Psoas muscle (tissue), 8 donors: ENCODE data around the gene SSBP2. TPM values are rescaled to one million over a fixed set of nuclear protein-coding genes. Genes with fewer than 3 reads are reported as not detected.
"Not testable (repeated sequence)": the region's sequence is repeated elsewhere in the genome, so short reads cannot be mapped to it uniquely, and the experiment has no call there.

Experiments used
- ATAC-seq, 4 donors: fragments of 200-7000 bp; cut with Tn5 transposase; one replicate each; pipeline ENCODE4 v1.9.1; 2020; ENCODE audit warnings: moderate library complexity in 3 of 4, mild to moderate bottlenecking in 2 of 4
- DNase-seq, 2 donors: peaks; one replicate each; pipeline ENCODE4 v3.0.0-alpha.2; 2020
- H3K27ac ChIP-seq: fragments of 200-600 bp; one replicate; pipeline ENCODE4 v1.8.0; 2022
- H3K27me3 ChIP-seq, 3 donors: fragments of 200-600 bp in 1 of 3; one replicate each; pipeline versions ENCODE4 v1.6.1 to v1.8.0; 2013 to 2022; ENCODE audit warnings: low read length in 2 of 3, mild to moderate bottlenecking in 2 of 3, moderate library complexity in 1 of 3; ENCODE audit not compliant: insufficient read depth in 3 of 3
- H3K36me3 ChIP-seq, 2 donors: fragments of 200-600 bp in 1 of 2; one replicate each; pipeline versions ENCODE4 v1.6.1 to v1.8.0; 2013 to 2022; ENCODE audit warnings: low read depth in 1 of 2, mild to moderate bottlenecking in 1 of 2, moderate library complexity in 1 of 2; ENCODE audit not compliant: insufficient read depth in 1 of 2
- H3K4me1 ChIP-seq: fragments of 200-600 bp; one replicate; pipeline ENCODE4 v1.8.0; 2022
- H3K4me3 ChIP-seq: fragments of 200-600 bp; one replicate; pipeline ENCODE4 v1.8.0; 2022; ENCODE audit warnings: mild to moderate bottlenecking
- H3K9me3 ChIP-seq: fragments of 200-600 bp; one replicate; pipeline ENCODE4 v1.8.0; 2022
- CTCF ChIP-seq: fragments of 200-600 bp; IDR thresholded peaks from one replicate; pipeline ENCODE4 v1.8.0; 2022; ENCODE audit warnings: antibody characterized with exemption
- WGBS, 3 donors: extraction: QIAGEN DNeasy Blood & Tissue Kit; methylation state at CpG; one replicate each; pipeline versions ENCODE4 v1.1.6 to v1.1.7; 2013; 5-methylcytosine and 5-hydroxymethylcytosine counted together
- intact Hi-C, 2 donors: fragments of 100-400 bp; cut with DNase I; formaldehyde crosslinking; loops; one replicate each; pipeline versions ENCODE4 v1.11.0 to v1.14.2; 2022
- polyA plus RNA-seq, 3 donors: library from polyadenylated mRNA; stranded (reverse); fragments of 200-250 nt; gene quantifications; one replicate each; pipeline ENCODE4 v1.2.3, GENCODE V29; 2013
- total RNA-seq, 4 donors: library from RNA; stranded (reverse); fragmentation: NEBNext Ultra II Directional in 2 of 4; extraction: Animal tissue kit (Norgen Biotek cat#: 25700) in 2 of 4; gene quantifications; one replicate each; pipeline versions ENCODE4 v1.2.1 to v1.2.4, GENCODE V29; 2021 to 2023
- donor health status: healthy with polysubstance abuse.
- donor health status: DM: no; HTN: no; CAD: no; lungs with moderate emphysema.
- donor health status: Bipolar disorder and iron deficiency.
- donor health status: healthy.
- donor health status: DM: yes; HTN: yes; CAD: no.
- donor health status: DM: no; HTN: no; CAD: no.
- donor health status: DM: no; HTN: no; CAD: no.
- donor health status: DM: yes; HTN: yes; CAD: no.

Gene SSBP2
- total and polyA plus RNA-seq, 7 donors: 18.2 to 42.6 (median 25.3) TPM

- ATAC-seq (no peak), DNase-seq (no peak)
- 57 to 73% (median 61%) methylated on average over 1 of the region's 1 CpG for WGBS, 3 donors
- no peak for TF ChIP-seq CTCF
- intact Hi-C loops: no loop called here
- Histone ChIP-seq H3K36me3 (no peaks in the 10 kb centered on the region), H3K4me3 (no peak overlapping the region), H3K4me1 (no peaks in the 10 kb centered on the region), H3K27ac (no peak overlapping the region), H3K27me3 (no peaks in the 10 kb centered on the region), H3K9me3 (no peaks in the 10 kb centered on the region)
Measured at GRCh38 chr5:81408496-81408895, 342.4 kb downstream of the SSBP2 start.

- H3K4me3 ChIP-seq, H3K9me3 ChIP-seq, H3K36me3 ChIP-seq, H3K27ac ChIP-seq, intact Hi-C loops, H3K4me1 ChIP-seq, H3K27me3 ChIP-seq, DNase-seq, ATAC-seq: not testable (repeated sequence)
- WGBS, 3 donors: 70 to 74% (median 71%) methylated on average over 4 of the region's 4 CpGs
Measured at GRCh38 chr5:81407811-81408210, 343.1 kb downstream of the SSBP2 start.

- intact Hi-C loops: no loop called here
- Histone ChIP-seq H3K27me3 (no peaks in the 10 kb centered on the region), H3K4me3 (no peak overlapping the region), H3K36me3 (no peaks in the 10 kb centered on the region), H3K9me3 (no peaks in the 10 kb centered on the region), H3K27ac (no peak overlapping the region), H3K4me1 (no peaks in the 10 kb centered on the region)
- DNase-seq: no peak
- whole genome bisulfite sequencing, 3 donors: 76 to 82% (median 77%) methylated on average over 7 of the region's 7 CpGs
- no peak for TF ChIP-seq CTCF
- ATAC-seq: no peak
Measured at GRCh38 chr5:81405126-81405891, 345.6 kb downstream of the SSBP2 start.

- Histone ChIP-seq H3K27me3 (peaks cover 0 to 6% (median 0%) of the 10 kb centered on the region in 3 donors), H3K4me3 (no peak overlapping the region), H3K27ac (no peak overlapping the region), H3K36me3 (no peaks in the 10 kb centered on the region), H3K9me3 (no peaks in the 10 kb centered on the region), H3K4me1 (no peaks in the 10 kb centered on the region)
- DNase-seq: no peak
- intact Hi-C loops: no loop called here
- no peak for TF ChIP-seq CTCF
- ATAC-seq: no peak
- WGBS, 3 donors: 29 to 49% (median 34%) methylated on average over 2 of the region's 2 CpGs
Measured at GRCh38 chr5:81402192-81402930, 348.5 kb downstream of the SSBP2 start.

- H3K9me3 ChIP-seq: no peaks in the 10 kb centered on the region
- ATAC-seq (peak in 2 of 4 donors; percentile 30 to 35), DNase-seq (no peak)
- no peak overlapping the region for H3K4me3 ChIP-seq
- no peak overlapping the region for H3K27ac ChIP-seq
- intact Hi-C loops: no loop called here
- H3K27me3 ChIP-seq: peaks cover 0 to 6% (median 0%) of the 10 kb centered on the region in 3 donors
- no peak for TF ChIP-seq CTCF
- H3K36me3 ChIP-seq: no peaks in the 10 kb centered on the region
- 75 to 80% (median 78%) methylated on average over 11 of the region's 11 CpGs for WGBS, 3 donors
- H3K4me1 ChIP-seq: no peaks in the 10 kb centered on the region
Measured at GRCh38 chr5:81401266-81401665, 349.6 kb downstream of the SSBP2 start.
